Central memory CD4-positive, alpha-beta T cell (primary cell): ENCODE measurements around the gene PPP1R3F.
"Not testable (repeated sequence)": the region's sequence is repeated elsewhere in the genome, so short reads cannot be mapped to it uniquely, and the experiment has no call there.

ENCODE experiments used
- DNase-seq: peaks from one replicate; pipeline ENCODE4 v3.0.0; 2022

The PPP1R3F gene

DNA sequence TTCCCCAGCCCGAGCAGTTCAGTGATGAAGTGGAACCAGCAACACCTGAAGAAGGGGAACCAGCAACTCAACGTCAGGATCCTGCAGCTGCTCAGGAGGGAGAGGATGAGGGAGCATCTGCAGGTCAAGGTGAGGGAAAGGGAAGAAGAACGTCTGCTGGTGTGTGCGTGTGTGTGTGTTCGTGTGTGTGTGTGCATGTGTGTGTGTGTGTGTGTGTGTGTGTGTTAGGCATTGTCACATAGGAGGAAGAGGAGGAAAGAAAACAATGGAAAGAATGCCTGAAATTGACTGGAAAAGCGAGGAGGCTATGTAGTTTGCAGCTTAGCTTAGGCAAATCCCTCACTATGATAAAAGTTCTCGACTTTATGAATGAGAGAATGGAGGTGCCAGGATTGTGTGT, 54.1 kb downstream of the PPP1R3F start:
- not testable (repeated sequence) for DNase-seq

DNA sequence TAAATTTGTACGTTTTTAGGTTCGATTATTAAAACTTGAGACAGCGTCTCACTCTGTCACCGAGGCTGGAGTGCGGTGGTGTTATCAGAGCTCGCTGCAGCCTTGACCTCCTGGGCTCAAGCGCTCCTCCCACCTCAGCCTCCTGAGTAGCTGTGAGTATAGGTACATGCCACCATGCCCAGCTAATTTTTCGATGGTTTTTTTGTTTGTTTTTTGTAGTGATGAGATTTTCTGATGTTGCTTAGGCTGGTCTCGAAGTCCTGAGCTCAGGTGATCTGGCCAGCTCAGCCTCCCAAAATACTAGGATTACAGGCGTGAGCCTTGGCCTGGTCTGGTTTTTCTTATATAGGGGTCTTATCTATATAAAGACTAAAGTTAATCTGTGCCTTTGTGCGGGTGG, 60.8 kb downstream of the PPP1R3F start:
- DNase-seq = not testable (repeated sequence)

DNA sequence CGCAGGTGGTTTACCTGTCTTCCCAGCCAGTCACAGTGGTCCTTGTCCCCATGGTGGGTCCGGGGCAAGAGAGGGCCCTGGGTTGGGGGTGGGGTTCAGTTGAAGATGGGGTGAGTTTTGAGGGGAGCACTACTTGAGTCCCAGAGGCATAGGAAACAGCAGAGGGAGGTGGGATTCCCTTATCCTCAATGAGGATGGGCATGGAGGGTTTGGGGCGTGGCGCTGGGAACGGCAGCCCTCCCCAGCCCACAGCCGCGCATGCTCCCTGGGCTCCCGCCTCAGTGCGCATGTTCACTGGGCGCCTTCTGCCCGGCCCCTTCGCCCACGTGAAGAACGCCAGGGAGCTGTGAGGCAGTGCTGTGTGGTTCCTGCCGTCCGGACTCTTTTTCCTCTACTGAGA, 61.7 kb downstream of the PPP1R3F start, which contains the start of gene GAGE13:
Gene GAGE13, plus strand, starts transcription at position 301 of the 400 bp plus-strand sequence. CDS start 1,156 bp downstream, outside the sequence.
- DNase-seq = not testable (repeated sequence)

DNA sequence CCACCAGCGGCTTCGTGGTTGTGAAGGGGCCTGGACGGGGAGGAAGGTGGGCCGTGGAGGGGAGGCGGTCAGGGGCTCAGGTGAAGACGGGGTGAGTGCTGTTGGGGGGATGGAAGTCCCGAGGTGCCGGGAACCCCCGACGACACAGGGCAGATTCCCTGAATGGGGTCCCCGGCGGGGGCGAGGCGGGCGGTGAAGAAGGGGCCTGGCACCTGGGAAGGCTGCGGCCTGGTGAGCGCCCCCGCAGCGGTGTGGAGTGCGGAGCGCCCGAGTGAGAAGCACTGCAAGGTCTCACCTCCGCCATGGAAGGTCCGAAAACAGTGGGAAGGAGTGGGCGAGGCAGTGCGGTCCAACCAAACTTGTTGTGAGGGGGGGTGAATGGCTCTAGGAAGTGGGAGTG, 62.2 kb downstream of the PPP1R3F start:
- DNase-seq = not testable (repeated sequence)
